Stimulated activated CD4-positive, alpha-beta T cell treated with anti-CD3 and anti-CD28 coated beads, Interleukin-1b, Interleukin-23, amount 100 ng/mL, for 1 hour (primary cell): Measurements from ENCODE around the gene RNASE1.
"Not testable (repeated sequence)": the region's sequence is repeated elsewhere in the genome, so short reads cannot be mapped to it uniquely, and the experiment has no call there.

Experiments
- DNase-seq, 2 donors: peaks; one replicate each; pipeline ENCODE4 v3.0.0-alpha.2; 2020; ENCODE audit warnings: low read depth in 2 of 2

Gene RNASE1

GRCh38 chr14:20772650-20773049 lies 30.0 kb downstream of the RNASE1 start:
- no peak for DNase-seq

GRCh38 chr14:20769421-20769820 lies 33.2 kb downstream of the RNASE1 start:
- DNase-seq = no peak

GRCh38 chr14:20768593-20768892 lies 34.1 kb downstream of the RNASE1 start:
- DNase-seq = no peak

GRCh38 chr14:20760950-20761349 lies 41.7 kb downstream of the RNASE1 start:
- DNase-seq = no peak

GRCh38 chr14:20759465-20759864 lies 43.2 kb downstream of the RNASE1 start:
- not testable (repeated sequence) for DNase-seq

DNA sequence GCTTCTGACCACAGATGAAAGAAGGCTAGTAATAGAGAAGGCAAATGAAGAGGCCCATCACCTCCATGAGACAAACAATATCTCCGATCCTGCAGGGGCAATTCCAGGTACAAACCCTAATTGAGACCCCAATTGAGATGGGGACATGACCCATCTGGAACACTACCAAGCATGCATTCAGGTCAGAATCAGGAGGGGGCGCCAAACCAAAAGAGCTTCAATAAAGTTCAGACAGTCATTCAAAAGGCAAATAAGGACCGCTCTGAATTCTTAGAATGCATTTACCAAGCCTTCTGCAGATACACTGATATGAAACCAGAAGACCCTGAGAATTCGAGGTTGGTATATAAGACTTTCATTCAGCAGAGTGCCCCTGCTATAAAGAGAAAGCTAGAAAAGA lies 44.7 kb downstream of the RNASE1 start:
- peak in 1 of 2 donors; percentile 4 for DNase-seq

- no peak for DNase-seq
These were observed 47.6 kb downstream of the RNASE1 start for GRCh38 chr14:20755037-20755436.

GRCh38 chr14:20754308-20754707 lies 48.3 kb downstream of the RNASE1 start:
- DNase-seq = no peak

DNA sequence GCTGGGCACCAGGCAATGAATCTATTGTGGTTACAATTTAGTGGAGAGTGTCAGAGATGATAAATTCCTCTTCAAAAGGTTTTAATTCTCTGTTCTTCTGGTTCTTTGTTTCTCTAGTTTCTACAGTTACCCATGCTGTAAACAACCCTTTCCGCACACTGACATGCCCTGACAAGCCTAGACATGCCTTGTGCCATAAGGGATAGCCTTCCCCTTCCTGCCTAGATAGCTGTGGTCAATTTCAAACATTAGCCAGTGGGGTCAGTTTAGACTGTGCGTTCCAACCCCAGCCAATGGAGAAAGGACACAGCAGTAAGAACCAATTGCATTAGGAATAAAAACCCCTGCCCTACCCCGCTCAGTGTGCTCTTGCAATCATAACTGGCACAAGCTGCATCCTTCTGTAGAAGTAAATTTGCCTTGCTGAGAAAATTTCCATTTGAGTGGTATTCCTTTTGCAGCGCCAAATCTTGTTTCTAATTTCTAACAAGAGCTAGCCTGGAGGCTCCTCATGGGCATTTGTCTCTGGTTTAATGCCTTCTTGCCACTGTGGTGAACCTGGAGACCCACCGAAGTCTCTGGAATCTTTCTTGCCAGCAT lies 50.6 kb downstream of the RNASE1 start:
- DNase-seq = no peak
